Activated CD8-positive, alpha-beta memory T cell treated with anti-CD3 and anti-CD28 coated beads for 4 hours (primary cell): Measurements from ENCODE around the gene ACTL7B.
"Not testable (repeated sequence)": the region's sequence is repeated elsewhere in the genome, so short reads cannot be mapped to it uniquely, and the experiment has no call there.

Experiments
- DNase-seq, 2 donors: peaks; one replicate each; pipeline ENCODE4 v3.0.0-alpha.2; 2020; ENCODE audit warnings: low read depth in 2 of 2

The ACTL7B gene

DNA sequence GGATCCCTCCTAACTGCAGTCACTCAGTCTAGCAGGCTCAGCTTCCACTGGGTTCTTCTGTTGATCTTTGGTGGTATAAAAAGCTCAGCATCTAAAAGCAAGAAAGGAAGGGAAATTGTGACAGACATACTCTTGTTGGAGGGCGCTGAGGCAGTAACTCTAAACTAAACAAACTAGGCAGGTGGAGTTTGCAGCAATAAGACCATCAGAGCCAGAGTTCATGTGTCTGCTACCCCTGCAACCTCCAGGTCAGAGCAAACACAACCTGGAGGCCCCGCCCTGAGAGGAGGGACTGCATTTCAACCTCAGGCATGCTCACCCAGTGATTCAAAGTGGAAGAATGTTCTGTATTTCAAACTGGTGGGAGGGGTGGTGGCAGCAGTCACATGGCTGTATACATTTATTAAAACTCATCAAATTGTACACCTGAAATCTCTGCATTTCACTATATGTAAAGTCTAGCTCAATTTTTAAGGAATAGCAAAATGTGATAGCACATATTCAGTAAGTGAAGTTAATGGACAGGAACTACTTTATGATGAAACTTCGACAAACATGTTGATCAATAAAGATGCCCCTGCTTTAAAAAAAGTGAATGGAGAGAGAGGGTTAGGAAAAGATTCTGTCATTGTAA lies 13.4 kb upstream of the ACTL7B start:
- DNase-seq, result no peak

DNA sequence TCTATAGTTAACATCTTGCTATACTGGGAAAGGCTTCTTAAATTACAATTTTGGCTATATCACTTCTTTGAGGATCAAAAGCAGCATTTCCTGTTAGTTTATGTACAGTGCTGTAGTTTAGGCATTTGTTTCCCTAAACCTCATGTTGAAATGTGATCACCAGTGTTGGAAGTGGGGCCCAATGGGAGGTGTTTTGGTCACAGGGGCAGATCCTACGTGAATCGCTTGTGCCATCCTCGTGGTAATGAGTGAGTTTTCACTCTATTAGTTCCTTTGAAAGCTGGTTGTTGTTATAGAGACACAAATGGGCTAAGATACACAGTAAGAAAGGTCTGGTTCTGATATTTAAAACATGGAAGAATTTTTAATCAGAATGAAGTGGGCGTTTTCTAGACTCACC lies 12.0 kb upstream of the ACTL7B start:
- DNase-seq, result no peak

DNA sequence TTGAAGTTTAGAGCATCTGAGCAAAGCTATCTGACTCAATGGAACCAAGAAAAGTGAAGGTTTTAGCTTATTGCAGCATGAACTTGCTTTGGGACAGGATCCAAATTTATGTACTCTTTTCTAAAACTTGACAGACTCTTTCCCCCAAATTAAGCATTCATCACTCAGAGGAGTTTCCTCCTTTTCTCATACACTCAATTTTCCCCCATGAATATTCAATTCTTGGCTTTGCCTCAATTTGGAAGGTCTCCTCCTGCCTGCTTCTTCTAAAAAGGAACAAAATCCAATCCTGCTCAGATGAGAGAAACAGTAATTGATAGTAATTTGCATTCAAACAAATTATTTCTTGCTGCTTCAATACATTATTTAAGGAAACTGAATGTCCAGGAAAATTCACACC lies 11.3 kb upstream of the ACTL7B start:
- no peak for DNase-seq

DNA sequence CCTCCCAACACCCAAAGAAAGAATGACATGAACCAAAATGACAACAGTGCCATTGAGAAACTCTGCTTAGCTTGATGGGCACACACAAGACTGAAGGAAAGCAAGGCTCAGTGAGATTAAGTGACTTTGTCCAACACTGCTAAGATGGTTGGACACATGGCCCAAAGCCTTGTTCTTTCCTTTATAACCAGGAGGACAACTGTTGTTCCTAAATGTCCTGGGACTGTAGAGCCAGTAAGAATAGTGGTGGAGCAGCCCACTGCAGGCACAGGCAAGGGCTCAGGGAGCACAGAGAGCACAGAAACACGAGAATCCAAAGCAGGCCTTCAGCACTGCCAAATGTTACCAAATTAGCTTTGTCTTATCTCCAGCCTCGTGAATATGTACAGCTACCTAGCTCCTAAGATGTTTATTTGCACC lies 10.2 kb upstream of the ACTL7B start:
- no peak for DNase-seq

DNA sequence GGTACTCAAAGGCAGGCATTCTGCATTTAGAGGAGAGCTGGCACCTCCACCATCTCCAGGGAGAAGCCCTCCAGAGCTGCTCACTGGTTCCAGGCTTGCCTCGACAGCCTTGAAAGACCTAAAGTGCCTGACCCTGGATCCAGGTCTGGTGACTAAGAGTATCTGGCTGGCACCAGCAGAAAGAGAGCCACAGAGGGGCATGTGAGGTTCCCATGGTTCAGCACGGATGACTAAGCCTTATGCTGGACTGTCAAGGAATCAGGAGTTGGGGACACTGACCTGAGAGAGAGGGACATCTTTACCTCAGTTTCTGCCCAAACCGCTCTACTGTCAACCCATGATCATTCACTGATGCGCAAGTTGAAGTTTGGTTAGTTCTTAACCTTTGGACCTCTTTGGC lies 9.3 kb upstream of the ACTL7B start:
- DNase-seq, result no peak

DNA sequence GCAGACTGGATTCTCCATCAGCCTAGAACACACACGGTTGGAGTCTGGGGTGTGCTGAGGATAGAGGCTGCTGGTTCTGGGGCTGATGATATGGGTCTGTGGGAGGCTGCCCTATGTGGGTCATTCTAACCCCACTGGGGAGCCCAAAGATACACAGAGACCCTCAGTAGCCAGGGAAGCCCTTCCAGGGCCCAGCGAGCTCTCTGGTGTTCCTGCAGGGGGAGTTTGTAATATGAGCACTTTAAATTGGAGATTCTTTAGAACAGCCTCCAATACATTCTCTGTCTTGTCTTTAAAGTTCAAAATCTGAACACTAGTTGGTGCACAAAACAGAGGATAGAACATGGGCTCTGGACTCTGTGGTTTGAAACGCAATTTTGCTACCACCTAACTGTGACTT lies 8.7 kb upstream of the ACTL7B start:
- DNase-seq, result no peak

DNA sequence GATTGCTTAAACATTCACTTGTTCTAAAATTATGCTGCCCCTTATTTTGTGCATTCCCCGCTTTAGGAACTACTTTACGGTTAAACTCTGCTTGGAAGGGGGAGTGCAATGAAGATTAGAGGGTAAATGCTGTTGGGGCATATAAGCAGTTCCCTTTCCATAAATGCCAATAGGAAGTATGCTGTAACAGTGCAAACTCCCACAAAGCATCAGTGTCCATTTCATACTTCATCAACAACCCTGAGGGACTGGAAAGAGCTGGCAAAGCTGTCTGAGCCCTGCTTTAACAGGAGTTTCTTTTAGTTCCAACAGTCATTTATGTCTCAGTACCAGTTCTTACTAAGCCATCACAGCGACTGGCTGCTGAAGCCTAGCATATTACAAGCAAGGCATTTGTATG lies 8.1 kb upstream of the ACTL7B start:
- no peak for DNase-seq

DNA sequence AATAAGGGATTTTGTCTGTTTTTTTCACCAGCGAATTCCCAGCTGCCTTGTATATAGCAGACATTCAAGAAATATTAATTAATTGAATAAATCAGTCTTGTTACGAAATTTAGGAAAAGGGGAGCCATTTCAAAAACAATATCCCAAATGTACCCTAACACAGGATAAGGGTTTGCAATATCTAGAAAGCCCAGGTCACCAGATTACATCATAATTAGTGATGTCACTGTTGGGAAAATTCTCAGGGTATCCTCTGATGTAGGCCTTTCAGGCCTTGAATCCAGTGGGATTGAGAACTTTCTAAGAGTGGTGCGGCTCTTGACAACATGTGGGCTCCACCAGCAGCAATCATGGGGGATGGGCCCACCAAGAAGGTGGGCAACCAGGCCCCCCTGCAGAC lies 6.2 kb upstream of the ACTL7B start, which contains the start of gene ACTL7A:
Gene ACTL7A, plus strand, starts transcription at position 270 of the 400 bp plus-strand sequence. Its CDS starts 57 bp downstream, at position 327.
- no peak for DNase-seq

DNA sequence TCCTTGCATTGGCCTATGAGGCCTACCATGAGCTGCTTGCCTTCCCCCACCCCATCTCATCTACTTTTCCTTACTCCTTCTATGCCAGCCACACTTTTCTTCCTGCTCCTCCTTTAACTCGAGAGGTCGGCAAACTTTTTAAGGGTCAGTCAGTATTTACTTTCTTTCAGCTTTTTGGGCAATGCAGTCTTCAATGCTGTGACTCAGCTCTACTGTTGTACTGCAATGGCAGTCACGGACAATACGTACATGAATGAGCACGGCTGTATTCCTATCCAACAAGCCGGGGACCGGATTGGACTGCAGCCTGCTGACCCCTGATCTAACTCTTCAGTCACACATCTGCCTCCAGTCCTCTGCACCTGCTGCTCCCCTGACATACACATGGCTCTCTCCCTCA lies 5.7 kb upstream of the ACTL7B start:
- no peak for DNase-seq

DNA sequence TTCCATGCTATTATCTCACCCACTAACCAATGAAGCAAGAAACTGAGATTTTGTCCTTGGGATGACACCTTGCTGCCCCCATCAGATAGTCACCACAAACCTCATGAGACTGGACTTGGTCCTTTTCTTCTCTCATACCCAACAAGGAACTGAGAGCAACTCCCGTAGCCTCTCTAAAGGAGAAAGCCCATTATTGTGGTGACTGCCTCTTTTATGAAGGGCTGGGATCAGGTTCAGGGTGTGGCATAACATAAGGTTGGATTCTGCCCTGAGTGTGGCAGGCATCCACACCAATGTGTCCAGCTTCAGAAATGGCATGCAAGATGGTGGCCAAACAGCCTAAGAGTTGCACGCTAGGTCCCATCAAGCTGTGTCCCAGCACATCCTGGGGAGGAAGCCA lies 5.0 kb upstream of the ACTL7B start:
- DNase-seq, result no peak

DNA sequence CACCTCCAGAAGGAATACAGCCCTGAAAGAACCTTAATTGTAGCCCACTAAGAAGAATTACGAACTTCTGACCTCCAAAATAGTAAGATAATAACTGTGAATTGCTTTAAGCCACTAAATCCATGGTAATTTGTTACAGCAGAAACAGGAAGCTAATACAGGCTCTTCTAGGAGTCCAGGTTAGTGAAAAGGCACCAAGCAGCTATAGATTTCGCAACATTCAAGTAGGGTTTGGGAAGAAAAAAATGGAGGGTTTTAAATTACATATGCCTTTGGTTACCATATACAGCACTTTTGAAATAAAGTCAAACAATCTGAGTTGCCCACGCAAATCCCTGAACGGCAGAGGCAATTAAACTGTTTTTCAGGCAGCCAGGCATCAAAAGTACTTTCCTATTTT lies 4.6 kb upstream of the ACTL7B start:
- no peak for DNase-seq

DNA sequence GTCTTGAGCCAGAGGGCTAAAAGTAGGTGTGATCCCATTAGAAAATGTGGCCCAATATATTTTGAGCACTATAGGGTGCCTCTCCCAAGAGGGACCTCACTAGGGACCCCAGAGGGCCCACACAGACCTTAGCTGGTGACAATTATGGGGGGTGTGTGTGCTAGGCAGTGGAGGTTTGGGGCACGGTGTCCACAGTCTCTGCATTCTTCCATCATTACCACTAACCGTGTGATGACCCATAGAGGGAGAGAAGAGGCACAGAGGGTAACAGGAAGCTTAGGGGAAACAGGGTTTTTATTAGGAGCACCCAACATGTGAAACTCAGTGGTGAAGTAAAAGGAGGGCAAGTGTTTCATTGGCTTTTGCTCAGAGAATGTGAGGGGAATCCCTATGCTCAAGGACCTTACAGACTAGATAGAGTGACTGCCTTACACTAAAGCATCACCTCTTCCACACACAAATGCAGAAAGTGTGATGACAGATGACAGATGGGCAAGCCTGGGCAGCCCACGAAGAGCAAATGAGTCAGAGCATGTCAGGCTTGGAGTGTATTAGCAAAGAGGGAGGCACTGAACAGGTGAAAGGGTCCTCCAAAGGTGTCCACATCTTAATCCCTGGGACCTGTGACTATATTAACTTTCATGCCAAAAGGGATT lies 3.8 kb upstream of the ACTL7B start:
- DNase-seq, result no peak

DNA sequence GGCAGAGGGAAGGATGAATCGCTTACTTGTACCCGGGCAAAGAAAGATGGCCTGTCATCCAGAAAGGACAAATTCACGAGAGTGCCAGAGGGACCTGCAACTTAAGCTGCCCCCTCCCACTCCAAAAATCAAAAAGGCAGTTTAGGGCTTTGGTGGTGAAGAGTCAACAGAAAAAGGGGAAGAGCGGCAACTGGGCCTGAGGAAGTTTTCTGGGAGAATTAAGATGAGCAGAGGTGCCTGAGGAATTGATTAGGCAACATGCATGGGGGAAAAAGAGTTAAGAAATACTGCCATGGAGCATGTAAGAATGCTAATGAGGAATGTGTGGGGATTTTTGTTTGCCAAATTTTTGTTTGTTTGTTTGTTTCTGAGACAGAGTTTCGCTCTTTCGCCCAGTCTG lies 1.8 kb upstream of the ACTL7B start:
- DNase-seq, result no peak

DNA sequence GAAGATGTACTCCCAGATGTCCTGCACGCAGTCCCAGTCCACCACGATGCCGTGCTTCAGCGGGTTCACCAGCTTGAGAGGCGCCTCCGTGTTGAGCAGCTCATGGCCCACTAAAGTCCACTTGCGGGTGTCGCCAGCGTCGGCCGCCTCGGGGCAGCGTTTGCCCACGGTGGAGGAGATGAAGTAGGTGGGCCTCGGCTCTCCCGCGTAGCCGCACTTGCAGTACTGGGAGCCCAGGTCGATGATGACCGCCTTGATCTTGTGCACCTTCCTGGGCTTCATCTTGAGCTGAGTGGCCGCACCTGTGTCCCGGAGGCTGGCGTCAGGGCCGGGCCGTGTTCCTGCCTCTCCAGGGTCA lies 278 bp downstream of the ACTL7B start:
- DNase-seq, result no peak

DNA sequence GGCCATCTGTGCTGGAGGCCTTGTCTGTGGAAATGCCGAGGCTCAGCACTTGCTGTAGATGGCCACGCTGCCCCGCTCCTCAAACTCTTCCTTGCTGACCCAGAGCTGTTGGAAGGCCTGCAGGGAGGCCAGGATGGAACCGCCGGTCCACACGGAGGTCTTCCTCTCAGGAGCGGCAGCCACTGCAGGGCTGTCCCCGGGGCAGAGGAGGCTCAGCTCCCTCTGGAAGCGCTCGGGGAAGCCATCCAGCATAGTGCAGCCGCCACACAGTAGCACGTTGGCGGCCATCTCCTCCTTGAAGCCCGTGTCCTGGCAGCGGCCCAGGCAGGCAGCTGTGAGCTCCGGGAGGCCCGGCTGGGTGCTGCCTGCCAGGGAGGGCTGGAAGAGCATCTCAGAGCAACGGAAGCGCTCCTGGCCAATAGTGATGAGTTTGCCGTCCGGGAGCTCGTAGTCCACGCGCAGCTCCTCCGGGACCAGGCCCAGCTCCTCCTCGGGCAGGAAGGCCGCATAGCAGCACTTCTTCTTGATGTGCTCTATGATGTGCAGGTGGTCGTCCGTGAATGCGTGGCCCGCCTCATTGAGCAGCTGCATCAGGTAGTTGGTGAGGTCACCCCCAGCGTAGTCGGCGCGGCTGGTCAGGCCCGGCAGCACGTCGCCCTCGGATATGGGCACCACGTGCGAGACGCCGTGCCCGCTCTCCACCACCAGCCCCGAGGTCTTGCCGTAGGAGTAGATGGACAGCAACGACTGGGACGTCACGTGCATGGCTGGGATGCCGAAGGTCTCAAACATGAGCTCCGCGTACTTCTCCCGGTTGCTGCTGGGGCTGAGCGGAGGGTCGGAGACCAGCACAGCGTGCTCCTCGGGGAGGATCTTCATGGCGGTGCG lies 901 bp downstream of the ACTL7B start:
- no peak for DNase-seq

DNA sequence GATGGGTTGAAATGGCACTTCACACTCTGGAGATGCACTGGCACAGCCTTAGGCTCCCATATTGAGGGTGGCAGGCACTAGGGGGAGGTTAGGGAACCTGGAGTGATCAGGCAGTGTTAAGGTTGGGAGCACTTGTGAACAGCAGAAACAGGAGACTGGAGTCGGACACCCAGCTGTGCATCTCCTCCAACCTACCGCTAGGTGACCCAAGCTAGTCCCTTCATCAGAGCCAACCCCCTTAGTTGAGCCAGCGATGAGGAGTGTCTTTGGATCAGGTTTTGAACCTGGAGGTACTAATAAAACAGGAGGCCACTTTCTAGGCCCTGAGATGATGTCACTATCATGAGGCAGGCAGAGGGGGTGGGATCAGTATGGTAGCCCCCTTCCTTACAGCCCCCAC lies 1.7 kb downstream of the ACTL7B start:
- no peak for DNase-seq

DNA sequence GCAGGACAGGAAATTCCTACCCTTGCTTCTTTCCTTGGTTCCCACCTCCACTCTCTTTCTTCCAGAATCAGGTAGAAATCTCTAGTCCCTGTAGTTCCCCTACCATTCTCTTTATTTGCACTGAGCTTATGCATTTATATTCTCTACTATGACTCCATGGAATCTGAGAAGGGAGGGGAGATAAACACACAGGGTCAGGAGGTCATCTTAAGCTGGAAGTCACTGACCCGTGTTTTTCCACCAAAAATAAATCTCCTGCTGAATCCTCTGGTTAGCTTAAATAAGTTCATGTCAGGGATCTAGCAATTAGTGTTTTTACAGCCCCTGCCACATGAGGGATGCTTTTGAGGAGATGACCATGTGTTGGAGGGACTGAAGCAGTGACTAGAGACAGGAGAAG lies 3.7 kb downstream of the ACTL7B start:
- DNase-seq, result no peak

DNA sequence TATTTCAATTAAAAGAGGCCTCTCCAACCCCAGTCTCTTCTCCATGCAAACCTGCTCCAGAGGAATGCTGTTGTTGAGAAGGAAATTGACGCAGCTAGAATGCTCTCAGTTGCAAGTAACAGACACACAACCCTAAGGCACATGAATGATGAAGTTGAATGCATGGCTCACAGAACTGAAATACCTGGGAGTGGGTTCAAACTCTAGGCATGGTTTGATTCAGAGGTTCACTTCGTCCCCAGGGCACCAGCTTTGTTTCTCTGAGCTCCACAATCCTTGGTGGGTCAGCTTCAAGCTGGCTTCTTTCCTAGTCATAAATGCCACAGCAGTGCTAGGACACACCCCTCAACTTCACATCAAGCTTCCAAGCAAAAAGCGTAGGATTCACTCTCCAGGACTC lies 4.6 kb downstream of the ACTL7B start:
- no peak for DNase-seq

DNA sequence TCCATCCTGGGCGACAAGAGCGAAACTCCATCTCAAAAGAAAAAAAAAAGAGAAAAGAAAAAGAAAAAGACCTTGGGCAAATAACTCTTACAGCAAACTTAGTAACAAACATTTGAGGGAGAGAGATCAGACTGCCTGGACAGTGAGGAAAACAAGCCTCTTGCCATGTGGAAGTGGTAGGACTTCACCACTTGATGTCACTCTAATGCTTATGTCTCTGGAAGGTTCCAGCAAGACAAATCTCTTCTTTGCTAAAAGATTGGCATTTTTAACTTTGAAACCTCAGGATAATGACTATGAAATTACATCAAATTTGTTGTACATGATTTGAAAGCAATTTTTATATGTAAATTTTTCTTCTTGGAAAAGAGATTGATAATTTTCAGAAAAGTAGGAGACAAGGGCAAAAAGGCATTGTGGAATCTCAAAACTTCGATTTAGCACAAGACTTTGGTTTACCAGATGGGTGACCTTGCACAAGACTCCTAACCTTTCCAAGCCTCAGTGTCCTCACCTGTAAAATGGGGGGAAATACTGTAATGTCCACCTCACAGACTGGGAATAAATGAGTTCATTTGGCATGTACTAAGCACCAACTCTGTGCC lies 5.4 kb downstream of the ACTL7B start:
- DNase-seq, result no peak

DNA sequence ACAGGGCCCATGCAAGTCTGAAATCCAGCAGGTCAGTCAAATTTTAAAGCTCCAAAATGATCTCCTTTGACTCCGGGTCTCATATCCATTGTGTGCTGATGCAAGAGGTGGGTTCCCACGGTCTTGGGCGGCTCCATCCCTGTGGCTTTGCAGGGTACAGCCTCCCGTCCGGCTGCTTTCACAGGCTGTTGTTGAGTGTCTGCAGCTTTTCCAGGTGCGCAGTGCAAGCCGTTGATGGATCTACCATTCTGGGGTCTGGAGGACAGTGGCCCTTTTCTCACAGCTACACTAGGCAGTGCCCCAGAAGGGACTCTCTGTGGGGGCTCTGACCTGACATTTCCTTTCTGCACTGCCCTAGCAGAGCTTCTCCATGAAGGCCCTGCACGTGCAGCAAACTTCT lies 7.5 kb downstream of the ACTL7B start:
- DNase-seq, result not testable (repeated sequence)

DNA sequence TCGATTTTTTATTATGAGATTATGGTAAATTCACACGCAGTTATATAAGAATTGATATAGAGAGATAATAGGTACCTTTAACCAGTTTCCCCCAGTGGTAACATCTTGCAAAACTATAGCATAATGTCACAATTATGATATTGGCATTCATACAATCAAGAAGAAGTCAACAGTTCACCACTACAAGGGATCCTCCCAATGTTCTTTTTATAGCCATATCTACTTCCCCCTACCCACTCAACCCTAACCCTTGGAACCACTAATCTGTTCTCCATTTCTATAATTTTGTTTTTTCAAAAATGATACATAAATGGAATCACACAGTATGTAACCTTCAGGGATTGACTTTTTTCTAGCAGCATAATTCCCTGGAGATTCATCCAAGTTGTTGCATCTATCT lies 9.8 kb downstream of the ACTL7B start:
- DNase-seq, result no peak

DNA sequence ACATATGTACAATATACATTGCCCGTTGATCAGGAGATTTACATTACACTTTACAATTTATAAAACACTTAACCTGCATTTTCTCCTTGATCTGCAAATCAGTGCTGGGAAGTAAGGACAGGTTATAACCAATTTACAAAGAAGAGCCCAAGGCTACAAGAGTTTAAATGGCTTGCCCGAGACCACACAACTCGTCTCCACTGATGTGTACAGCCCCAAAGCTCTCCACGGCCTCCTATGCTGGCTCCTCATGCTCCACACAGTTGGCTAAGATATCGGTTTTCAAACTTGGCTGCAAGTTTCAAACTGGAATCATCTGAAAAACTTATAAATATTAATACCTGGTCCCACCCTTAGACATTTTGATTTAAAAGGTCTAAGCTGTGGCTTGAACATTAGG lies 10.3 kb downstream of the ACTL7B start:
- DNase-seq, result no peak

DNA sequence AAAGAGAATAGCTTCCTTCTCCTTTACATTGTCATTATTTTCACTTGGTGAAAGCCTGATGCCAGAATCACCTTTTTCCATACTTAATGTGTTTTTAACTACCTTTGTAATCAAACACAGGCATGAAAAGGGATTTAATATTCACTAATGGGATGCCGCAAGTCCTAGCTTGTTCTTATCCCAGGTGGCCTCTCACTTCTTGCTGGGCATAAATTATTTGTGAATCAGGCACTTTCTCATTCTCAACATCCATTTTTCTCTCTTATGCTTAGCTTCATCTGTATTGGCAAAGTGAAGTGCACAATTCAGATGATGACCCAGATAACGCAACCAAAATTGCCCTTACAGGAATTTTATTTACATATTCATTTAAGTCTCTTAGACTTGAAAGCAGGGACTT lies 10.9 kb downstream of the ACTL7B start:
- DNase-seq, result no peak
